ENCODE measurements around the gene RCOR1. TPM values are rescaled to one million over a fixed set of nuclear protein-coding genes. Genes with fewer than 3 reads are reported as not detected.
"Not testable (repeated sequence)": the region's sequence is repeated elsewhere in the genome, so short reads cannot be mapped to it uniquely, and the experiment has no call there.

The RCOR1 gene
- polyA plus RNA-seq, 3 donors = 3.6 to 8.8 (median 7.4) TPM

DNA sequence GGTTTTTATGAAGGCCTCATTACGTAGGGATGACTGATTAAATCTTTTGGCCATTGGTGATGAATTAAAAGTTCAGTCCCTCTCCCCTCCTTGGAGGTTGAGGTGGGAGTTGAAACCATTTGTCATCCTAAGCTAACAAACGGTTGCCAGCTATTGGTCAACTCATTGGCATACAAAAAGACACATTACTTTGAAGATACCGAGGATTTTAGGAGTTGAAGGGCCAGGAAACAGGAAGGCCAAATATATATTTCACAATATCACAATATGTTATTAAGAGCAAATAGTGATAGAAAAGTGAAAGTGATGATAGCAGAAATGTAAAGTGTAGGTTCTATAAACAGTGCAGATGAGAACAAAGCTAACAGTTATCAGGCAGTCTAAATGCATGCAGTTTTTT is 24.4 kb downstream of the RCOR1 start:
- H3K27ac ChIP-seq (ENCODE audit: low read depth, low read length) = no peak overlapping the region
- WGBS, 3 donors = 27 to 36% (median 29%) methylated on average over 3 of the region's 3 CpGs

DNA sequence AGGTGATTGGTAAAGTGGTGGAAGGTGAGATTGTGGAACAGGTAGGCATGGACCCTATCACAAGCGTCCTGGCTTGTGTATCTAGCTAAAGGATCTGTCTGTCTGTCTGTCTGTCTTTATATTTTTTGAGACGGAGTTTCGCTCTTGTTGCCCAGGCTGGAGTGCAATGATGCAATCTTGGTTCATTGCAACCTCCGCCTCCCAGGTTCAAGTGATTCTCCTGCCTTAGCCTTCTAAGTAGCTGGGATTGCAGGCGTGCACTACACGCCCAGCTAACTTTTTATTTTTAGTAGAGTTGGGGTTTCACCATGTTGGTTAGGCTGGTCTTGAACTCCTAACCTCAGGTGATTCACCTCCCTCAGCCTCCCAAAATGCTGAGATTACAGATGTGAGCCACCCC is 26.6 kb downstream of the RCOR1 start:
- WGBS, 3 donors = 64 to 91% (median 89%) methylated on average over 6 of the region's 6 CpGs
- H3K27ac ChIP-seq (ENCODE audit: low read depth, low read length) = not testable (repeated sequence)

DNA sequence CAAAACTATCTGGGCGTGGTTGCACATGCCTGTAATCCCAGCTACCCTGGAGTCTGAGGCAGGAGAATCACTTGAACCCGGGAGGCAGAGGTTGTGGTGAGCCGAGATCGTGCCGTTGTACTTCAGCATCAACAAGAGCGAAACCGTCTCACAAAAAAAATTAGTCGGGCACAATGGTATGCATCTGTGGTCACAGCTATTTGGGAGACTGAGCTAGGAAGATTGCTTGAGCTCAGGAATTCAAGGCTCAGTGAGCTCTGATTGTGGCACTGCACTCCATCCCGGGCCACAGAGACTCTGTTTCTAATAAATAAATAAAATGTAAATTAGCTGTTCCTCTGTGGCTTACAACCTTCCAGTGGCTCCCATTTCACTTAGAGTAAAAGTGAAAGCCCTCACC is 28.0 kb downstream of the RCOR1 start:
- no peak overlapping the region for H3K27ac ChIP-seq (ENCODE audit: low read depth, low read length)
- WGBS, 3 donors = 93 to 97% (median 96%) methylated on average over 9 of the region's 9 CpGs

DNA sequence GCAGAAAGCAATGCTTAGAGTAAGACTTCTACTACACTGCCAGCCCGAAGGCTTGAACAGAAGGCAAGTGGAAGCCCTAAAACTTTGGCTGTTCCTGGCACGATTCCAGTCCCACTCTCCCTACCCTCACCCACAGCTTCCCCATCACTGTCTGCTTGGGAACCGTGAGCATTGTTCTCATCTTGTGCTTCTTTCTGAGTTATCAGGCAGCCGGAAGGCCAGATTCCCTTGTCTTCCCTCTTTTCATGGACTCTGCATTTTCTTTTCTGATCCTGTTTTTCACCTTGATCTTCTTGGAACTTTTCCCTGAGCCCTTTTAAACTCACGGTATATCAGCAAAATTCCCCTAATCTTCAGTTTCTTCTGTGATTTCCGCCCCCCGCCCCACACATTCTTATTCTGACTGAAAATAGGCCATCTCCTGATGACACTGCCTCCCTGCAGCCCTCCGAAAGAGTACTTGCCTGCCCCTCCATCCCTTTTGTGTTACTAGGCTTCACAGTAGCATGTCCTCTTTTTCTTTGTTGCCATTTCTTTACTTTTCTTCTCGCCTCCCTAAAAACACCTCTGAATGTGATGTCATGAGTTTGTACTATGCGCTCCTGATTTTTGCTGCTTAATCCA is 29.9 kb downstream of the RCOR1 start:
- H3K27ac ChIP-seq (ENCODE audit: low read depth, low read length) = no peak overlapping the region
- 59 to 70% (median 70%) methylated on average over 10 of the region's 10 CpGs for WGBS, 3 donors

DNA sequence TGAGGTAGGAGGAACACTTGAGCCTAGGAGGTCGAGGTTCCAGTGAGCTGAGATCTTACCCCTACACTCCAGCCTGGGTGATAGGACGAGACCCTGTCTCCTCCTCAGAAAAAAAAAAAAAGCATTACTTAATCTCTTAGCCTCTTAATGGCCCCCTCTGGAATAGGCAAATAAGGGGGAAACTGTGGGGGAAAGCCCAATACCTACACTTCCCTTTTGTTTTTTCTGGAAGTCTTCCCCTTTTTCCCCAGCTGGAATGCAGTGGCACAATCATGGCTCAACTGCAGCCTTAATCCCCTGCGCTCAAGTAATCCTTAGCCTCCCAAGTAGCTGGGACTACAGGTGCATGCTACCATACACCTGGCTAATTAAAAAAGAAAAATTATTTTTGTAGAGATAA is 32.2 kb downstream of the RCOR1 start:
- 89 to 100% (median 91%) methylated on average over 3 of the region's 3 CpGs for WGBS, 3 donors
- H3K27ac ChIP-seq (ENCODE audit: low read depth, low read length) = no peak overlapping the region

DNA sequence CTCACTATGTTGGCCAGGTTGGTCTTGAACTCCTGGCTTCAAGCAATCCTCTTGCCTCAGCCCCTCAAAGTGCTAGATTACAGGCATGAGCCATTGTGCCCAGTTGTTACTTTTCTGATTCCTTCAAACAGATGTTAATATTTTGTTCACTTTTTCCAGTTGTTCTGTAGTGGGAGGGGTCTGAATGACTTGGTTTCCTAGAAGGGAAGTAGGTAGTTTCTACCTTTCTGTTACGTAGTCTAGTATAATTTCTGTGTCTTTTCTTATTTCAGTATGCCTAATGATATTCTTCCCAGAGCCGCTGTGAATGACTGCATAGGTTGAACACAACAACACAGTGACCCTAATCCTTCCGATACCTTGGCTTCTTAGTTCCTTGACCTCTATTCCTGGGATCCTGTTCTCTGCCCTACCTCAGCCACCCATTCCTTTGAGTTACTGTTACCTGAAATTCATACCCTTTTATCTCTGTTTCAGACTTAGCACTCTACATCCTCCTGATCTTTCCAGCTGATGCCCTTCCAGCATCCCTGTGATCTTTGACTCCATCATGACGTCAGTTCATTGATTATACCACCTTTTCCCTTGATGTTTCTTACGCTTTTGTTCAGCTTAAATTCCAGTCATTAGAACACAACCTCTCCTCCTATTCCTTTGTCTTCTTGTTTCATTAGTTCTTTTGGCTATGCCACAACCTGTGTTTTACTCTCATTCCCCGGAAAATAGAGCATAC is 33.3 kb downstream of the RCOR1 start:
- no peak overlapping the region for H3K27ac ChIP-seq (ENCODE audit: low read depth, low read length)
- 88 to 90% (median 89%) methylated on average over 6 of the region's 6 CpGs for WGBS, 3 donors

DNA sequence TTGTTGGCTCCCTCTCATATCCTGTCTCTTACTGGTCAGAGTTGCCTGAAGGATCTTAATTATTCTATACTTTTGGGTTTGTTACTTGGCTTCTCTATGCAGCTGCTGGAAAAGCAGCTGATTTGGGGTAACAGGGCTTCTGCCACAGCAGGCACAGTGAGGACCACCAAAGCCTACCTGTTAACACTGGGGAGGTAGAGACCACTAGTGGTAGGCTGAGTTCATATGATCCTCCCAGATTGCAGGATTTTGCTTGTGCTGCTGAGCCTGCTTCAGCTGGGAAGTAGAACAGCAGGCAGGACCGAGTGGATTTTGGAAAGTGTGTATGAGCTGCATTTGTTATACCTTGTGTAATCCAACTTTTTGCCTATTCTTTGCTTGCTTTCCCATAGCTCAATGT is 34.1 kb downstream of the RCOR1 start:
- WGBS, 3 donors = 46 to 78% (median 57%) methylated on average over 1 of the region's 1 CpG
- no peak overlapping the region for H3K27ac ChIP-seq (ENCODE audit: low read depth, low read length)

DNA sequence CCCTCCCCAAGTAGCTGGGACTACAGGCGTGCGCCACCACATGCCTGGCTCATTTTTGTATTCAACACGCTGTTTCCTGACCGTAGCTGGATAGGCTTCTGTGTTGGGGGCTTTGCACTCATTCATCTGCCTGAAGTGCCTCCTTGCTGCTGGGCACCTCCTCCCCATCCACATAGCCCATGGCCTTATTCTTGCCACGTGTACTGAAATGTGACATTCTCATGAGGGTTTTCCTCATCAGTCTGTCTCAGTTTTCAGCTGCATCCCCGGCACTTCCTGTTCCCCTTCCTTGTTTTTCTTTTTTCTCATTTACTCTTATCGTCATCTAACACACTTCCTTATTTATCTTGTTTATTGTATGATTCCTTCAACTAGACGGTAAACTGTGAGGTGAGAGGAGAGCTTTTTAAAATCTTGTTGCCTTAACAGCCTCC is 36.6 kb downstream of the RCOR1 start:
- H3K27ac ChIP-seq (ENCODE audit: low read depth, low read length) = no peak overlapping the region
- 53 to 70% (median 55%) methylated on average over 8 of the region's 8 CpGs for WGBS, 3 donors

DNA sequence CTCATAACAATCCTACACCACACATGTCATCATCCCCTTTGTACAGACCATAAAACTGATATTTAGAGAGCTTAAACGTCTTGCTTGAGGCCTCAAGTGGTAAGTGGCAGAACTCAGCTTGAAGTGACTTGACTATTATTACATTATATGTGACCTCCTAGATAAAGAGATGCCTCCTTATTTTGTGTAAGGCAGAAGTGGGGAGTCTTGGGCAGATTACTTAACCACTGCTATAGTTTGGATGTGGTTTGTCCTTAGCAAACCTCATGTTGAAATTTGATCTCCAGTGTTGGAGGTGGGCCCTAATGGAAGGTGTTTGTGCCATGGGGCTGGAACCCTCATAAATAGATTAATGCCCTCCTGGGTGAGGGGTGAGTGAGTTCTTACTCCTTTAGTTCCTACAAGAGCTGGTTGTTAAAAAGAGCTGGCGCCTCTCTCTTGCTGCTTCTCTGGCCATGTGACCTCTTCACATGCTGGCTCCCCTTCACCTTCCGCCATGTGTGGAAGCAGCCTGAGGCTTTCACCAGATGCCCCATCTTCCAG is 37.4 kb downstream of the RCOR1 start:
- WGBS, 3 donors = 66 to 77% (median 68%) methylated on average over 3 of the region's 3 CpGs
- no peak overlapping the region for H3K27ac ChIP-seq (ENCODE audit: low read depth, low read length)

DNA sequence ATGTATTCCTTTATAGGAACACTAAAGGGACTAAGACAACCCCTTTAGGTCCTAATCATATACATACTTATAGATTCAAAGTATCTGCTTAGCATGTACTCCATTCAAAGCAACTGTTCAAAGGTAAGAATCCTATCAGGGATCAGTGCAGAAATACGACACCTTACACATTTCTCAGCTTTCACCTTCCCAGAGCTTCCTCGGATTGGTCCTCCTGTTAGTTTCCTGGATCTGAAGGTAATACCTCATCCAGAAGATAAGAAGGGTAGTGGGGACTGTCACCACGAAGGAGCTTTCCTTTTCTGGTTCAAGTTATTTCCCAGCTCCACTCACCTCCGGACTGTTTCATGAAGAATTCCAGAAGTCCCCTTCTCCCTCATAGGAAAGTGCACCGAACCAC is 38.0 kb downstream of the RCOR1 start:
- 51 to 78% (median 77%) methylated on average over 5 of the region's 5 CpGs for WGBS, 3 donors
- H3K27ac ChIP-seq (ENCODE audit: low read depth, low read length) = no peak overlapping the region

DNA sequence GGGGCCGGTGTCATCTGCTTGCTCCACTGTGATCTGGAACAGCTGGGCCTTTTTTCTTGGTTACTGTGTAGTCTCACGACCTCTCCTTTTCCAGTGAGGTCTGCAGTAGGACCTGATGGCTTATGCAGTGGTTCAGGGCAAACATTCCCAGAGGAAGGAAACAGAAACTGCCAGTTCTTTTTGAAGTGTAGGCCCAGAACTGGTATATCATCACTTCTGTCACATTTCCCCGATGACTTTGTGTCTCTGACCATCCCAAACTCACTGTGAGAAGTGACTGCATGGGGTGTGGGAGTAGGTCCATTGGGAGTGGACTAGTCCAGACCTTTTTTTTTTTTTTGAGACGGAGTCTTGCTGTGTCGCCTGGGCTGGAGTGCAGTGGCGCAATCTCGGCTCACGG is 38.4 kb downstream of the RCOR1 start:
- 68 to 76% (median 72%) methylated on average over 8 of the region's 8 CpGs for WGBS, 3 donors
- no peak overlapping the region for H3K27ac ChIP-seq (ENCODE audit: low read depth, low read length)

DNA sequence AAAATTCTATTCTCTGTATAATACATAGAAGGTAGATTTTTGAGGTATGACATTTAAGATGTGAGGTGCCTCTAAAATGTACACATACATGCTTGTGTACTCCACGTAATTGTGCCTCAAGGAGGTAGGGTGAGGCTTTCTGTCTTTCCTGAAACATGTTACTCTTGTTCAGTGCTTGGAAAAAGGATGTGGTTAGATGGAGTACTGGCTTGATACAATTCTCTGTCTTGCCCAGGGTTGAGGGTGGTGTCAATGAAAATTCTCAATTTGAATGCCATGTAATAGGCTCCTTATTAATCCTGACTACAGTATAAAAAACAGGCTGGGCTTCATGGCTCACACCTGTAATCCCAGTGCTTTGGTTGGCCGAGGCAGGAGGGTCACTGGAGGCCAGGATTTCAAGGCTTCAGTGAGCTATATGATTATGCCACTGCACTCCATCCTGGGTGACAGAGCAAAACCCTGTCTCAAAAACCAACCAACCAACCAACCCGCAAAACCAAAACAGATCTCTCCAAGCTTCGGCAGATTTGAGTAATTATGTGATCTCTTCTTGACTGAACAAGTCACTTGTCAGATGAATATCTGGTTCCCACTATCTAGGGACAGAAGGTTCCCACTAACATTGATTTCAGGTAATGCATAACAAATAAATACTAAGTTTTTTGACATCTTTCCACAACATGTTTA is 41.6 kb downstream of the RCOR1 start:
- WGBS, 3 donors = 63 to 81% (median 70%) methylated on average over 4 of the region's 4 CpGs
- no peak overlapping the region for H3K27ac ChIP-seq (ENCODE audit: low read depth, low read length)

DNA sequence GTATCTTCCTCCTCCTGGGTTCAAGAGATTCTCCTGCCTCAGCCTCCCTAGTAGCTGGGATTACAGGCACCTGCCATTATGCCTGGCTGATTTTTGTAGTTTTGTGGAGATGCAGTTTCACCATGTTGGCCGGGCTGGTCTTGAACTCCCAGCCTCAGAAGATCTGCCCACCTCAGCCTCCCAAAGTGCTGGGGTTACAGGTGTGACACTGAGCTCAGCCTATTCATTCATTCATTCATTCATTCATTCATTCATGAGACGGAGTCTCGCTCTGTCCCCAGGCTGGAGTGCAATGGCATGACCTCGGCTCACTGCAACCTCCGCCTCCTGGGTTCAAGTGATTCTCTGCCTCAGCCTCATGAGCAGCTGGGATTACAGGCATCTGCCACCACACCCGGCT is 47.2 kb downstream of the RCOR1 start:
- WGBS, 3 donors = 92 to 98% (median 97%) methylated on average over 6 of the region's 6 CpGs
- H3K27ac ChIP-seq (ENCODE audit: low read depth, low read length) = not testable (repeated sequence)

DNA sequence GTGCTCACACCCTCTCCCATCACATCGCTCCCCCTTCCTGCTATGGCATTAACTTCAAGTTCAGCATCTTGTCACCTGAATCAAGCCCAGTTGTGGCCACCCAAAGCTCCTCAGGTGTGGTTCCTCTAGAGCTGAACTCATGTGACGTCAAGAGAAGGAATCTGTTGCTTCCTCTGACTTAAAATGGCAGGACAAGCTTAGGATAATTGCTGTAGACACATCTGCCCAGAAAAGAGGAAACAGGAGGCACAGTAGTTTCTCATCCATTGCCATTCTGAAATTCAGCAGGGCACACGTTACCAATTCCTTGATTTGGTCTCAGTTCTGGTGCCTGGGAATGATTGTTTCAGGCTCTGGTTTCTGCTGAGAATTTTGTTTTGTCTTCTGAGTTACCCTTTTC is 52.1 kb downstream of the RCOR1 start:
- WGBS, 3 donors = 60 to 89% (median 65%) methylated on average over 3 of the region's 3 CpGs
- no peak overlapping the region for H3K27ac ChIP-seq (ENCODE audit: low read depth, low read length)

DNA sequence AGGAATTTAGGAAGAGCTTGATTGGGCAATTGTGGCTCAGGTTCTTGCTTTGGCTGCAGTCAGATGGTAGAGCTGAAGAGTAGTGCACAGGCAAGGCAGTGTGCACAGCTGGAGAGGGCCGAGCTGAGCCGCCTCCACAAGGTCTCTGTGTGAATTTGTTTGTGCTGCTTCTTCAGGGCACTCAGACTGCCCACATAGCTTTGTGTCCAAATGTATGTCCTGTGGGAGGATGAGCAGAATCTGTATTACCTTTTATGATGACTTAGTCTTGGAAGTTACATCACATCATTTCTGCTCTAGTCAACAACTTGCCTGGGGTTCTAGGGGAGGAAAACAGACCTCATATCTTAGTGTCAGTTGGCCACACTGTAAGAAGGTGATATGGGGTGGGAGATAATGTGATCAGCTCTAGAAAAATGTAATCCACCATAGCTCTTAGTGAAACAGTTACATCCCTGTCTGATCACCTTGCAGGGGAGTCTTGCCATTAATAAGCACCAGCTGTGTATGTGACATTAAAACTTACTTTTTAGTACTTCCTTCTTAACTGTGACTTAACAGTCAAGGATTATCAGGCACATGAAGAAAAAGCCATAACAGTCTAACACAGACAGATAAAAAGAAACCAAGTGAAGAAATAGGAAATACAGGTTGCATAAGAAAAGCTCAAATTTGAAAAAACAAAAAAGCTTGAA is 53.4 kb downstream of the RCOR1 start:
- 46 to 66% (median 61%) methylated on average over 2 of the region's 2 CpGs for WGBS, 3 donors
- H3K27ac ChIP-seq (ENCODE audit: low read depth, low read length) = no peak overlapping the region

DNA sequence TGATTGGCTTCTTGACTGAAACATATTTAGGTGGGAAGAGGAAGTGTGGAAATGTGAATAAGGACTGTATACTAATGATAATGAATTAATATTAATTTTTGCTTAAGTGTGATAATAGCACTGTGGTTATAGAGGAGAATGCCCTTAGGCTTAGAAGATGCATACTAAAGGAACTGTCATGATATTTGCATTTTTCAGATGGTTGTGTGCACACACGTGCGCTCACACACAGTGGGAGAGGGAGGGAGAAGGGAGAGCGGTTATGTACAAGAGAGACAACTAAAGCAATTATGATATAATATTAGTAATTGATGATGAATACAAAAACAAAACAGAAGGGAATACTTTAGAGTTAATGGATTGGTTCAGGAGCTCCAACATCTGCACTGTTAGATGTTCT is 54.2 kb downstream of the RCOR1 start:
- H3K27ac ChIP-seq (ENCODE audit: low read depth, low read length) = no peak overlapping the region
- 77 to 90% (median 82%) methylated on average over 3 of the region's 3 CpGs for WGBS, 3 donors

DNA sequence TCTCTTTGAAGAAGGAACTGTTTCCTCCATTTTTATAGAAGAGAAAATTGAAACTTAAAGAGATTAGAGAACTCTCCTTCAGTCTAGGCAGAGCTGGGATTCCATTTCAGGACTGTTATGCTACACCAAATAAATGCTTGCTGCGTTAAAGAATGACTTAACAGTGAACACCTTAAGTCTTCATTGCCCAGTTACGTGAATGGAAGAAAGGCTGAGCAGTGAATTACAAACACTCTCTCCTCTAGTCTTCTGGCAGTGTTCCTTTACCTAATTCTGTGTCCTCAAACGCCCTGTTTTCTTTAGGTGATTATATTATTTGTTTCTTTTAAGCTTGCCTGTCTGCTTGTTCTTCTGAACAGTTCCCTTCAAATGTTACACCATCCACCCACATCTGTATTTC is 59.7 kb downstream of the RCOR1 start:
- 38 to 63% (median 63%) methylated on average over 3 of the region's 3 CpGs for WGBS, 3 donors
- H3K27ac ChIP-seq (ENCODE audit: low read depth, low read length) = no peak overlapping the region

DNA sequence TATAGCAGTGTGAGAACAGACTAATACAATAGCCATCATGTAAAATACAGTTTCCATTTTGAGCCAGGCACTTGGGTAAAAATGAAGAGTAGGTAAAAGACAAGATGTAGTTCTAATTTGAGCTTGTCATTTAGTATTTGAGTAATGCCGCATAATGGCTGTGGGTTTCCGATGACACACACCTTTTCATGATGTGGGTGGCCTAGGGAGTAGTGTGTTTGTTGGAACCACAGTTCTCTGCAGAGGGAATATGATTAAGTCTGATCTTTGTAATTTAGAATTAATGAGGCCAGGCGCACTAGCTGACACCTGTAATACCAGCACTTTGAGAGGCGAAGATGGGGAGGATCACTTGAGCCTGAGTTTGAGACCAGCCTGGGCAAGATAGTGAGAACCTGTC is 61.8 kb downstream of the RCOR1 start:
- 95 to 98% (median 97%) methylated on average over 4 of the region's 4 CpGs for WGBS, 3 donors

DNA sequence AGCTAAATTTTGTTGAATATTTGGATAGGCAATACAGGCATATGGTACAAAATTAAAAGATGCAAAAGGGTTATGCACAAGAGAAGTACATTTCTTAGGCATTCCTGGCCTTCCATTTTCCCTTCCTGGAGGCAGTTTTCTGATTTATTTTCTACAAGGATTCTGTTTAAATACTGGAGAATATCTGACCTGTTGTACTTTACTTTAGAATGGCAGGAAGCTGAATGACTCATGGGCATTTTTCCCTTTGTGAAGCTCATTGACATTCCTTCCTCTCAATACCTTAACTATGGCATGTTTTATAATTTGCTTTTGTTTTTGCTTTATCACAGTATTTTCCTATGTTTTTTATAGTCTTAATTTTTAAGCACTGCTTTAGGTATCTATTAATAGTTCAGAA is 62.7 kb downstream of the RCOR1 start:
- H3K27ac ChIP-seq (ENCODE audit: low read depth, low read length) = no peak overlapping the region

More for the DNA sequence above, 61.8 kb downstream of the RCOR1 start:
- H3K27ac ChIP-seq (ENCODE audit: low read depth, low read length) = no peak overlapping the region

Measured in adipose tissue (tissue), 3 donors.